GM18517 (cell line): ENCODE results near the gene MAPK7.
"Not testable (repeated sequence)": the region's sequence is repeated elsewhere in the genome, so short reads cannot be mapped to it uniquely, and the experiment has no call there.

Source experiments
- ATAC-seq: cut with Tn5 transposase; IDR thresholded peaks from one replicate; pipeline ENCODE4 v1.9.1; 2021; ENCODE audit warnings: mild to moderate bottlenecking, moderate library complexity; ENCODE audit not compliant: unreplicated experiment

The MAPK7 gene

DNA sequence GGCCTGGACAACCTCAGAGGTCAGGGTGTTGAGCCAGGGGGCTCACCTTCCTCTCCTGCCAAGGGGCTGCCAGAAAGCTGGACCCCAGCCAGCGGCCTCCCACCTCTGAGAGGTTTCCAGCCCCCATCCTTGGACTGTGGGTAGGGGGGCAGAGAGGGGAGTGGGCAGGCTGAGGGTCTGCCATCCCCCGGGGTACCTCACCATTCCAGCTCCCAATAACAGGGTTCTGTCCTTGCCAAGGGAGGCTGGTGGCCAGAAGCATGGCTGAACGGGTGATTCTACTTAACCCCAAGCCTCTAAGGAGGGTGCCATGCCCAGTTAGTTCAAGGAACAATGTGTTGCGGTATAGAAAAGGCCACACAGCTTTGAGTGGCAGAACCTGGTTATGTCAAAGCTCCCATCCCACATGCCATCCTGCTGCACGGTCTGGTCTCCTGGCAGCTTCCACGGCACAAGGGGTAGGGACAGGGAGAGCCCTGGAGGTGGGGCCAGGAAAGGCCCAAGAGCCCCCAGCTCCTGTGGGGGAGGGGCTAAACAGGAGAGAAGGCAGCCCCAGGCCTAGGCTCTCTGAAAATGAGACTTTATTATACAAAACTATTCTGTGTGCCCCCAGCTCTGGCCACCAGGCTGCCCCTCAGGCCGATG, 35.6 kb upstream of the MAPK7 start:
- ATAC-seq = no peak

DNA sequence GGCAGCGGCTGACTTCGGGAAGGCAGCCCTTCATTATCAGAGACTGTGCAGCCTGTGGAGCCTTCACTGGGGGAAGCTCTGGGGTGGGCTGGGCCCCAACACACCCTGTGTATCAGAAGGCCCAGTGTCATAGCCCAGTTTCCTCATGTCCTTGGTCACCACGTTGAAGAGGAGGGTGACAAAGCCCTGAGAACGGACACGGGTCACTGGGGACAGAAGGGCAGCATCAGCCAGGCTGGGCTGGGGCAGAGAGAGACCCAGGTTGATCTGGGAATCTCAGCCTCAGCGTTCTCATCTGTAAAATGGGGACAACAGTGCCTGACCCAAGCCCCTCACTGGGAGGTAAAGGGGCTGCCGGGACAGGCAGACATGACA, 35.1 kb upstream of the MAPK7 start:
- ATAC-seq = no peak

DNA sequence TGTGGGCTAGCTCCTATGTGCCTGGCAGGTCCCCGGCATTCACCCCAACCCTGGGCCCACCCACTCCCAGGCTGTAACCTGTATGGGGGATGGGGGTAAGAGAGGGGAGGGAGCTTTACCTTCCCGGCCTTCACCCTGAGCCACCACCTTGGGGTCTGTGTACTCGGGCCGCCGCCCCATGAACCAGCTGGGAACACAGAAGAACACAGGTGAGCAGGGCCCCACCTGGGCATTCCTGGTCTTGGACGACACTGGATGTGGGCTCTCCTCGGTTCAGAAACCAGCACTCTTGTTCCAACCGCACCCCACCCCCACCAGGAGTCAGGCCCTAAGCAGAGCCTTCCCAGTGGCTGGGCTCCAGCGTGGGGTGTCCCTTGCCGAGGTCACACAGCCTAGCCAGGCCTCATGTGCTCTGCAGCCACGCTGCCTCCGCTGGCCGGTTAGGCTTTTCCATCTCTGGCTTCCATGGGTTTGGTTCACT, 34.6 kb upstream of the MAPK7 start:
- ATAC-seq = no peak

DNA sequence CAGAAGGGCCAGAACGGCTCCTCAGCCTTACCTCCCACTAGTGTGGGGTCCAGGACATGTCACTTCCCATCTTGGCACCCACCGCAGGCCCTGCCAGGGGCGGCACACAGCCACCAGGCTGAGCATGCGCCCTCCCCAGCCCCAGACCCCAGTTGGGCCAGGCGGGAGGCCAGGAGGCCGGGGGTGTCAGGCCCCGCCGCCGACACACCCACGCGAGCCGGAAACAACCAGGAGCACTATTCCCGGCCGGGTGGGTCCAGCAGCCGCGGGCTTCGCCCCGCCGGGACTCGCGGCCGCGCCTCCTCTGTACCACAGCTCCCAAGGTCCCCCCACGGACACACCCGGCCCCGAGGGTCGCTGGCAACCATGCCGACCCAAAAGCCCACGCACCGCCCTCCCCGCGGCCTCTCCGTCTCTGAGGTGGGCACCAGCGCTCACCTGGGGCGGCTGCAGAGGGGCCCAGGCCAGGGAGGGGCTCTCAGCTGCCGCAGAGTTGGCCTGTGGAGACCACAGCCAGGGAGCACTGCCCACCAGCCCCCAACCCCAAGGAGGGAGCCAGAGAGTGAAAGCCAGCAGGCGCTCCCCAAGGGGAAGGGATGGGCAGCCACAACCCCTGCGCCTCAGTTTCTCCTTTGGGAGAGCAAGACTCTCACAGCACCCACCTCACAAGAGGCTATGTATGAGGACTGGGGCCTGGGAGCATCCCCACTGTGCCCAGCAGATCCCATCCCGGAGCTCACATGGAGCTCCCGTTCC, 33.8 kb upstream of the MAPK7 start:
- no peak for ATAC-seq

DNA sequence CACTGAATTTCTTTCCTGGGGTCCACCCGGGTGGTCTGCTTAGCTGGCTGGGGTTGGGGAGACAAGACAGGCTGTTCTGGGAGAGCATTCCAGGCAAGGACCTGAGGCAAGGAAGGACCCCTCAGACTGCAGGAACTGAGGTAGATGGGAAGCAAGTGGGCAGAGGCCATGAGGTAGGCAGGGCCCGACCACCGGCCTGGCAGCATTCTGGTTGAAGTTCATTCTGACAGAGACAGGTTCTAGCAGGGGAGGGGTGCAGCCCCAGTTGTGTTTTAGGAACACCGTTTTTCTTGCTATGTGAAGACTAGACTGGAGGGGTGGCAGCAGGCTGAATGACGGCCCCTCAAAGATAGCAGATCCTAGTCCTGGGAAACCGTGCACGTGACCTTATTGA, 33.2 kb upstream of the MAPK7 start:
- no peak for ATAC-seq

DNA sequence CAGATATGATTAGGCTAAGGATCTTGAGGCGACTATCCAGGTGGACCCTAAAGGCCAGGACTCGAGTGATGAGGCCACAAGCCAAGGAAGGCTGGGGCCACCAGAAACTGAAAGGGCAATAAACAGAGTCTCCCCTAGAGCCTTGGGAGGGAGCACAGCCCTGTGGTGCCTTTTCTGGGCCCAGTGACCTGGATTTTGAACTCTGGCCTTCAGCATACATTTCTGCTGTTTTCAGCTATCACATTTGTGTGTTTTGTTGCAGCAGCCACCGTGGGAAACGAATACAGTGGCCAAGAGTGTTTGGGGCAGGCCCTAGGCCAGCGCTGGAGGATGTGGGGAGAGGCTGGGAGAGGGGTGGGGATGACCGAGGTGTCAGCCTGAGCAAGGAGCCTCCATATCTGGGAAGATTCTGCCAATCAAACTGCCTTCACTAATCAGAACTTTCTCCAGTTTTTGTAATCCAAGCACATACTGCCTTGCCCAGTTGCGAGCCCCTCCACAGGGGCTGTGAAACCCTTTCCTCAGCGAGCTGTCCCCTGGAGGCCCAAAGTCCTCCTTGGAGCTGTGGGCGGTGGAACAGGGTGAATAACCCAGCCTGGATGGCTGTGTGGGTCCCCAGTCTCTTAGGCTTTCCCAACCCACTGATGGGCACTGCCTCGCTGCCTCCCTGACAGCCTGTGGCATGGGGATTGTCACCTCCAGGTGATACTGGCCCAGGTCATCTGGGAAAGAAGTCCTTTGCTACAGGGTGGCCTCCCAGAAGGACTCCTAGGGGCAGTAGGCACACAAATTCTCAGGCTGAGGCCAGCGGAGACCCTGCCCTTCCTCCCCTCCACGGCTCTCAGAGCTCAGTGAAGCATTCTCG, 32.6 kb upstream of the MAPK7 start:
- no peak for ATAC-seq

DNA sequence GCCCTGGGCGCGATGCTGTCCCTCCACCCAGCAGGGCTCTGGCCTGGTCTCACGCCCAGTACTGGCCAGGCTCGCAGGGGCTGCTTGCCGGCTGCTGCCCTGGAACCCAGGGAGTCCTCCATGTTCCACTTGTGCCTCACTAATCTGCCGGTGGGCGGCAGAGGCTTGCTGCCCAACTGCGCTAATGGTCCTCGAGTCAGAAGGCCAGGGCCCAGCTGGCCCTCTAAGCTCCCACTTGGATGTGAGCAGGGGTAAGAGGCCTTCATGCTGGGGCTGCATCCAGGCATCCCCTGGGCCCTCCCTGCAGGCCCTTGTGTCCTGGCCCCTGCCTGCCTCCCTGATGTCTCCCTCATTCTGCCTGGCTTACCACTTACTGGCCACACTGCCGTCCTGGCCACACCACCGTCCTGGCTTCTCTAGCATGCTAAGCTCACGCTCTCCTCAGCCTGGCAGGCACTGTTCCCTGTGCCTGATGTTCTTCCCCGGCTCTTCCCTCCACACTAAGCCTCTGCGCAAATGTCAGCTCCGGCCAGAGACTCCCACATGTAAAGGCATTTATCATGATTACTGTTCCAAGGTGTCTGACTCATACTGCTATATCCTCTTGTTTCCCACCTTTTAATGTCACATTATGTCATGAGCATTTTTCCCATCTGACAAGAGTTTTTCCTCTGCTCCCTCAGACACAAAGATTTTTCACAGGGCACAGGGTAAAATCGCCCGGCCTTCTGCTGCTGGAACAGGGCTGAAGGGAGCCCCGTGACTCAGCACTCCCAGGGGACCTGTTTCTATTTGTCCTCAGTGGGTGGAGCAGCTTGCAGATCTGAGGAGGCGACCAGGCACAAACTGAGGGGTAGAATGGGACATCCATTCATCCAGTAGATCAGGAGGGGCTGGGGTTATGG, 31.7 kb upstream of the MAPK7 start:
- ATAC-seq = no peak

DNA sequence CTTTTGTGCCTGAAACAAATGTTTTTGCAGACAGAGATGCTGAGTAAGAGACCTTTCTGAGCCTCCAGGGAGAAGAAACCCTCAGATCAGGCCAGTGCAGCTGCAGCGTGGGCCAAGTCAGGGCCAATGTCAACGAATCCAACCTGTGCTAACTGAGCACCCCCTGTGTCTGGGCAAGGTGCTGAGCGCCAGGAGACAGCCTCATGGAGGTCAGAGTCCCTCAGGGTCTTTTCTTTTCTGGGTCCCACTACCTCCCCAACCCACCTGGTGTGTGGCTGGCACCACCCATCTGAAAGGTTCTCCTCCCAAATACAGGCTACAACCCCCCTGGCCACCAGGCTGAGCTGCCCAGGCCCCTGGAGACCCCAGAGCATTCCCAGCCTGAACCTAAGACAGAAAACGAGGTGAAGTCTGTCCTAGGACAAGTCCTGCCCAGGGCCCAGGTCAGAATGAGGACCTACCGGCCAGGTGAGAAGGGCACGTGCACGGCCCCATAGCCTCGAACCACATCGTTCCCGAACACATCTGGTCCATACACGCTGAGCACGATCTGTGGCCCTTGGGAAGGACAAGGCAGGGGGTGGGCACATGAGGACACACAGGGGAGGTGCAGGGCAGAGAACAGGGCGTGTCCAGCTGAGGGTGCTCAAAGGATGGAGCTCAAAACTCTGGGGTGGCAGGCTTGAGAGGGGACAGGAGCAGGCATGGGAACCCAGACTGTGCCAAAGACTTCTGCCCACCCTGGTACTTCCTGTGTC, 30.8 kb upstream of the MAPK7 start:
- no peak for ATAC-seq

DNA sequence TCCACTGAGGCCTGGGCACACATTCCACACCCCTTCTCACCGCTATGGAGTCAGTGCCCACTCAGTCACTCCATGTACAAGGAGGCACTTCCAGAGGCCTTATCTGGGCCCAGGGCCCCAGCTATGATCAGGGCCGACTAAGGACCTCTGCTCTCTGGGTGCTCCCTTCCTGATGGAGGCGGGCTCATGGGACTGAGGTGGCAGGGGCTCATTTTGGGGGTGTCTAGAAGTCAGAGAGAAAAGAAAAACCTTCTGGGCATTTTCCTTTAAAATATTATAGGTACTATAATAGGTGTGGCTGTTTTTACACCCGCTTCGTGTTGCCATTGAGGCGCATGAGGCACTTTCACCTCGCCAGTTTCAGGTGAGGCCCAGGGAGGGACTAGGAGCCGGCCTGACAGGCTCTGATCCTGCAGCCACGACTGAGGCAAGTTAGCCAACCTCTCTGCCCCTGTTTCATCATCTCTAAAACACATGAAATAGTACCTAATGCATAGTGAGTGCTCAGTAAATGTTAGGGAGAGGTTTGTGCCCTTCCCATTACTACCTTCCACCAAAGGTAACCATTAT, 30.1 kb upstream of the MAPK7 start:
- no peak for ATAC-seq

DNA sequence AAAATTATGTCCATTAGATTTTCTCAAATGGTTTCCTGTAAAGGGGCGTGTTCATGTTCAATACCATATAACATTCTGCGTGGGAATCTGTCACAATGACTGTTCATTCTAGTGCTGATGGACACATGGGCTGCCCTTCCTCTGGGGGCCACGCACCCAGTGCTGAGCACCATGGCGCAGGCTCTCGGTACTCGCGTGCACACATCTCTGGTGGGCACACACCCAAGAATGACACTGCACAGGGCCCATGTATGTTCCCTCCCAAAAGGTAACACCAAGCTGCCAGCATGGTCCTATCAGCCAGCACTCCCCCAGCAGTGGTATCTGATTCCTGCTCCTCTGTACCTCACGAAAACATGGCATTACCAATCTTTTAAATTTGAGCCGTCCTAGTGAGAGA, 29.5 kb upstream of the MAPK7 start:
- ATAC-seq = no peak

DNA sequence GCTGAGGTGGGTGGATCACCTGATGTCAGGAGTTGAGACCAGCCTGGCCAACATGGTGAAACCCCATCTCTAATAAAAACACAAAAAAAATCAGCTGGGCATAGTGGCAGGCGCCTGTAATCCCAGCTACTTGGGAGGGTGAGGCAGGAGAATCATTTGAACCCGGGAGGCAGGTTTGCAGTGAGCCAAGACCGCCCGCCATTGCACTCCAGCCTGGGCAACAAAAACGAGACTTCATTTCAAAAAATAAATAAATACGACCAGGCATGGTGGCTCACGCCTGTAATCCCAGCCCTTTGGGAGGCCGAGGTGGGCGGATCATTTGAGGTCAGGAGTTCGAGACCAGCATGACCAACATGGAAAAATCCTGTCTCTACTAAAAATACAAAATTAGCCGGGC, 24.9 kb upstream of the MAPK7 start:
- ATAC-seq = not testable (repeated sequence)

DNA sequence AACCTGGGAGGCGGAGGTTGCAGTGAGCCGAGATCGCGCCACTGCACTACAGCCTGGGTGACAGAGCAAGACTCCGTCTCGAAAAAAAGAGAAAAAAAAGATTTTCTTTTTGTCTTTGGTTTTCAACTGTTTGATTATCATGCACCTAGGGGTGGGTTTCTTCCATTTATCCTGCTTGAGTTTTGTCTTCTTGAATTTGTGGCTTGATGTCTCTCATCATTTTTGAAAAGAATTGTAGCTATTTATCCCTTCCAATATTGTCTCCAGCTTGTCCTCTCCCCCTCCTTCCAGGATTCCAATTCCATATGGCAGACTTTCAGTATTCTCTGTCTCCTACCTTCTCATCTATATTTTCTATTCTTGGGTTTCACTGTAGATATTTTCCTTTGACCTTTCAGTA, 23.6 kb upstream of the MAPK7 start:
- ATAC-seq = no peak

DNA sequence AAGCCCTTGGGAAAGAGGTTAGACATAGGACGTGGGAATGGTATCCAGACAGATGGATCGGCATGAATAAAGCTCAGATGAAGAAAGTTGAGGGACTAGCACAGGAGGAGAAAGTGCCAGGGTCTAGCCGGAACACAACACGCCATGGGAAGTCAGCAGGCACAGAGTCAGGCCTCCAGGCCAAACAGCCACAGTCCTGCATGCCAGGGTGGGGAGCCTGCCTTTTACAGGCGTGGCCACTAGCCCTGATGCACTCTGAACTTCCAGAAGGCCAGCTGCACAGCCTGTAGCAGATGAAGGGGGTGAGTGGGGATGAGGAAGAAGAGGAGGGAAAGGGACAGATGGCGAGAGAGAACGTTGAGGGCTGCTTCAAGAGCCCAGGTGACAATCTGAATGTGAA, 20.9 kb upstream of the MAPK7 start:
- no peak for ATAC-seq

DNA sequence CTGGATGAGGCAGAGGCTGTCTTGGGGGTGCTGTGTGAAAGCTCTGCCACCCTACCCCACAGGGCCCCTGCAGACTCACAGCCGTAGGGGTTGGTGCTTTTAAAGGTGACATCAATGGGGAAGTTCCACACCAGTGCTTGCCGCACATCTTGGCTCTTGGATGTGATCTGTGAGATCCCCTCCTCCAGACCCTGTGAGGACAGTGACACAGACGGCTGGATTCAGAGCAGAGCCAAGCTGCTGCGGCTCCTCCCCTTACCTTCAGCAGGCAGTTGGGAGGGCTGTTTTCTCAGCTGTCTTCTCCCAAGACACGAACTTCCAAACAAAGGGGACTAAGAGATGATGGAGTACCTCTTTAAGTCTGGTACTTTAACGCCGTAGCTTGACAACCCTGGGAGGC, 20.5 kb upstream of the MAPK7 start:
- ATAC-seq = no peak

DNA sequence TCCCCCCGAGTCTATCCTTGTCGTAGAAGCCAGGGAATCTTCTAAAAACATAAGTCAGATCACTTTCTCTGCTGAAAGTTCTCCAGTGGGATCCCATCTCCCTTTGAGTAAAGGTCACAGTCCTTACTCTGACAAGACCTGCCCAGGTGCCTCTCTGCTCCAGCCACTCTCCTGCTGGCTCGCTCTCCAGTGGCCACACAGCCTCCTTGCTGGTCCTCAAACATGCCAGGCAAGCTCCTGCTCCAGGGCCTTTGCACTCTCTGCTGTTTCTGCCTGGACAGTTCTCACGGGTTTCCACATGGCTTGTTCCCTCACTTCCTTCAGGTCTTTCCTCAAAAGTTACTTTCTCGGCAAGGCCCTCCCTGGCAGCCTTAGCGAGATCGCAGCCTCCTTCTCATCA, 19.1 kb upstream of the MAPK7 start:
- no peak for ATAC-seq

DNA sequence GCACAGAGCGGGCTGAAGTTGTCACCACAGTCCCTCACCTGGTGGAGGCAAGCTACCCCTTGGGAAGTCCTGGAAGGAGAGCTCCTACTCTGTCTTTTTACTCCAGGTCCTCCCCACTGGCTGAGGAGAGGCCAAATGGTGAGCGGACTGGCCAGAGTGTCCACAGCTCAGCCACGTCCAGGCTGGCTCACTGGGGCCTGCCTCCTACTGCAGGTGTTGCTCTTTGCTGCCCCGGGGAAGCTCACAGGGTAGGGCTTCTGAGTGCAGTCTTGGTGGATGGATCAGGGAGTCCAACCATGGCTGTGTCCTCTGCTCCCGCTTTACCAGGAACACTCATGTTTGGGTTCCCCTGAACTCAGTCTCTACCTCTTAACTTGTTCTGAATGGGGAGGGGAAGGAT, 18.4 kb upstream of the MAPK7 start:
- no peak for ATAC-seq

DNA sequence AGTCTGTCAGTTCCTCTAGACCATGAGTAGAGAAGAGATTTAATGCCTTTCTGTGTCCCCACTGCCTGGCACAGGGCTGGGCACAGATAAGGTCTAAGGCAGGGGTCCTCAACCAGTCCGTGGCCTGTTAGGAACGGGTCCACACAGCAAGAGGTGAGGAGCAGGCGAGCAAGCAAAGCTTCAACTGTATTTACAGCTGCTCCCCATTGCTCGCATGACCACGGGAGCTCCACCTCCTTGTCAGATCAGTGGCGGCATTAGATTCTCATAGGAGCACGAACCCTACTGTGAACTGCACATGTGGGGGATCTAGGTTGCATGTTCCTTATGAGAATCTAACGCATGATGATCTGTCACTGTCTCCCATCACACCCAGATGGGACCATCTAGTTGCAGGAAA, 17.5 kb upstream of the MAPK7 start:
- ATAC-seq = no peak

DNA sequence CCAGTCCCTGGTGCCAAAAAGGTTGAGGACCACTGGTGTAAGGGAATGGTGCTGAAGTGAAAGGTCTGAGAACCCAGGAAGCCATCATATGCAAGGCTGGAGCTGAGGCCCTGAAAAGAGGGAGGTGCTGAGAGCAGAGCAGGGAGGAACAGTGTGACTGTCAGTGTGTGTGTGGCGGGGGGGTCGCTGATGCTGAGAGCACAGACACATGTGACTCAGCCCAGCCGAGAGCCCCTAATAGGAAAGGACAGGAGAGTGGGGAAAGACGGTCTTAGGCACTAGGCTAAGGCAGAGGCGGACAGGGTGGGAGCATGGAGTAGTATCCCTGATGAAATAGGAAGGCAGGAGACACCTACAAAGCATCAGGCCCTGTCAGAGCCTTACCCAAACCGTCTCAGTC, 17.0 kb upstream of the MAPK7 start:
- no peak for ATAC-seq

DNA sequence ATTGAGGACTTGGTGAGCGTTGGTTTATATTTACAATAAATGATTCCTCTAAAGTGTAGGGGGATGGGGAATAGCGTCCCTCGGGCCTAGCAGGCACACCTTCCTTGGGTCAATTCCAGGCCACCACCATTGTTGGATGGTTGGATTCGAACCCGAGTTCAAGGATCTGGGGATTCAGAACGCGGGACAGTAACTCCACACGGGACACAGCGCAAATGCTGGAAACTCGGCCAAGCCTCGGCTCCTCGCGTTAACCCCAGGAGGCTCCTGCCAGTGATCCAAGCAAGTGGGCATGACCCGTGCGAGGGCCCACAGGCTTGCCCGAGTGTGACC, 16.4 kb upstream of the MAPK7 start:
- ATAC-seq = no peak
